GM19397 (cell line): ENCODE measurements around the gene MEGF6.

Source experiments
- ATAC-seq: cut with Tn5 transposase; IDR thresholded peaks from one replicate; pipeline ENCODE4 v1.9.1; 2021; ENCODE audit warnings: mild to moderate bottlenecking, moderate library complexity; ENCODE audit not compliant: unreplicated experiment

The MEGF6 gene

GRCh38 chr1:3450202-3450863, 161.0 kb downstream of the MEGF6 start:
- no peak for ATAC-seq

- no peak for ATAC-seq
Observed at GRCh38 chr1:3444736-3445135, 166.6 kb downstream of the MEGF6 start.

DNA sequence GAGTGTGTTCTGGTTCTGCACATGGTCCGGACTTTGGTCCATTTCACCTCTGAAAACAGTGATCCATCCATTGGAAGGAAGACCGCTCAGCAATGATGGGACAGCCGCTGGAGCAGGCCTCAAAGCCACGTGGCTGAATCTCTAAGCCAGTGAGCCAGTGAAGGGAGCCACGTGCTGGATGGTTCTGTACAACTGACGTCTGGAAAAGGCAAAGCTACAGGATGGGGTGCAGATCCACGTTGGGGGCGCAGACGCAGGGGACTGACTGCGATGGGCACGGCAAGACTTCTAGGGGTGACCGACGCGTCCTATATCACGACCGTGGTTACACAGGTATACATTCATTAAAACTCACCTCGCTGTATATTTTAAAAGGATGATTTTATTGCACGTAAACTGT, 167.0 kb downstream of the MEGF6 start:
- ATAC-seq: no peak

- ATAC-seq: no peak
Observed at GRCh38 chr1:3443807-3444206, 167.5 kb downstream of the MEGF6 start.

- no peak for ATAC-seq
Observed at GRCh38 chr1:3442901-3443300, 168.4 kb downstream of the MEGF6 start.

DNA sequence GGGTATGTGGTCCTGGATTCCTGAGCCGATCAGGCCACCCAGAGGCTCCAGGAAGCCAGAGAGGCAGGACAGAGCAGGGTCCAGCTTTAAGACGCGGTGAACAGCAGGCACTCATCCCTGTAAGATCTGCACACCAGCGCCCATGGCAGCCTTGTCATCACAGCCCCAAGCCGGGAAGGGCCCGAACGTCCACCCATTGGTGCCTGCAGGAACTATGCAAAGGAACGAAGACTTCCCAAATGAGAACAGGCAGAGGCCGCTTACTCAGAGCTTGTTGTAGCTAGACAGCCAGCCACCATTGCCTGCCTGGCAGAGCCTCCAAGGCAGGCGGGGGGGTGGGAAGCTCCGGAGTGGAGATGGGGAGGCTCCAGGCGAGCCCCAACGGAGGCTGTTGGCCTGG, 169.0 kb downstream of the MEGF6 start:
- ATAC-seq: no peak

DNA sequence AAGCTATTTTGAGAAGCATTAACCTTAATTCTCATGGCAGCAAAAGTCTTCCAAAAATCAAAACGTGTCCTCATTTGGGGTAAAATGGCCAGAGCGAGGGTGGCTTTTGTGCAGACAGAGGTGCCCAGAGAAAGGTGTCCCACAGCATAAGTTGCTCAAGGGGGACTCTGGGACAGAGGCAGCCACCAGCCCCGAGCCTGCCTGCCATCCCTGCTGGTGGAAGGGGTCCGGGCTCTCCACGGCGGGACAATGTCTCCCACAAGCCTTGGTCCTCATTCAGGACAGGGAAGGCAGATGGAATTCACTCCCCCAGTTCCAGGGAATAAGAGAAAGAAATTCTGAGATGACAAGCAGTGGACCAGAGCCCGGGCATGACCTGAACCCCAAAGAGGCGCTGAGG, 169.4 kb downstream of the MEGF6 start:
- ATAC-seq: no peak

DNA sequence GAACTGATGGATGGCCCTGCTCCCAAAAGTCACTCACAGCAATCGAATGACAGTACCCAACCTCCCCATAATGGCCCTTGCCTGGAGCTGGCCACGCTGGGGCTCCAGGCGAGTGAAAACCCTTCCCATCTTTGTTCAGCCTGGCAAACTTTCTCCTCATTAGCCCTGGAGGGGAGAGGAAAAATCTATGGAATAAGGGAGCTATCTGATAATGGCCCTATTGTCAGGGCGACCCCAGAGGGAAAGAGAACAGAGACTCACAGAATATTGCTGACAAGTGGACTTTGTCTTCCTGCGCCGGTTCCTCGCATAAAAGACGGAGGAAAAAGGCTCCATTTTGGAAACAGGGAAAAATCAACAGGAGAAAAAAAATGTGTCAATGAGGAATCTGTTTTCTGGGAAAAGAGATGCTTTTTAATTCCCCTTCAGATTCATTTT, 169.9 kb downstream of the MEGF6 start:
- no peak for ATAC-seq

DNA sequence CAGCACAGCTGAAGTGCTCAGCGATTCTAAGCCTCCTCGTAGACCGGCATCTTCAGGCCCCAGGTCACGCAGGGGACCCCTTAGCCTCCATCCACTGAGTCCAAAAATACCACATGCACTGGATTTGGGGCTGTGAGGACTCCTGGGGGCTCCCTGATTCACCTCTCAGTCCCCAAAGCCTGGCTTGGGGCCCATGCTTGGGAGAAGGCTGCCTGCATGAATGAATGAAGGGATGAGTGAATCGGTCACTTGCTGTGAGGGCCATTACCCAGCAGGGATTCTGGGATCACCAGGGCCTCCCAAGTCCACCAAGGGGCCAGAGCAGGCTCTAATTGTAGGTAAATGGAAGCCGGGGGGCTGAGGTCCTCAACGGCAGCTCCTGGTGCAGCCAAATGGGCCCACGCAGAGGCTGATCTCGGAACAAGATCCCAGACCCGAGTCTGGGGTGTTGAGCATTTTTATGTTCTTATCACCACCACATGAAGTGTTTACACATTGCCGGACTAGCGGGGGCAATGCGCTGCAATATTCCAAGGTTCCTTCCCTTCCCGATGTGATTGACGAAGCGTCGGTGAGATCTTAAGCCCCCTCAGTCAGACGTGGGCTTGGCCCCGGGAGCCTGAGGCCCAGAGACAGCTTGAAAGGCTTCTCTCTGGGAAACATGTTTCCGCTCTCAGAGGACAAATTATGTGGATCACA, 170.4 kb downstream of the MEGF6 start:
- ATAC-seq: no peak

DNA sequence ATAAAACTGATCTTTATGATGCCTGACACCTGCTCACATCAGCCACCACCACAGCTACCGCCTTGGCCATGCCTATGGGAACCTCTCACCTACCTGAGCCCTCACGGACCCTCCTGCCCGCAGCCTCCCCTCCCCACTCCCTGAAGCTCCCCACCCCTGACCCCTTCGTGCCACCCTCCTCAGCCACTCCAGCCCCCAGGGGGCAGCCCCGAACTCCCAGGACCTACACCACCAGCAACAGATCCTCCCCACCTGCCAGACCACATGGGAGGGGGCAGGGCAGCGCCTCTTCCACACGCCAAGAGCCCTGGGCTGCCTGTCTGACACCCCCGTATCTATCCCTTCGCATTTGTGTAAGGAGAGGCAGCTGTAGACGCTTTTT, 171.0 kb downstream of the MEGF6 start:
- ATAC-seq: no peak
